Measurements from ENCODE around the gene TBCD.
"Not testable (repeated sequence)": the region's sequence is repeated elsewhere in the genome, so short reads cannot be mapped to it uniquely, and the experiment has no call there.

The TBCD gene

GRCh38 chr17:82729479-82730260, 22.2 kb upstream of the TBCD start:
- DNase-seq: no peak

- no peak for DNase-seq
These were observed 19.6 kb upstream of the TBCD start for GRCh38 chr17:82732118-82732743.

- DNase-seq: peak; percentile 79
These were observed 16.6 kb upstream of the TBCD start, which contains the start of gene FN3K for GRCh38 chr17:82734987-82735866. TSS of gene FN3K (plus strand) at chr17:82735615. CDS start at chr17:82735637, 22 bp downstream.

- no peak for DNase-seq
These were observed 15.2 kb upstream of the TBCD start for GRCh38 chr17:82736511-82737185.

GRCh38 chr17:82737967-82738877, 13.6 kb upstream of the TBCD start:
- no peak for DNase-seq

GRCh38 chr17:82740906-82741759, 10.7 kb upstream of the TBCD start:
- no peak for DNase-seq

GRCh38 chr17:82743344-82744219, 8.3 kb upstream of the TBCD start:
- no peak for DNase-seq

GRCh38 chr17:82744736-82745135, 7.1 kb upstream of the TBCD start:
- DNase-seq: not testable (repeated sequence)

- no peak for DNase-seq
These were observed 6.3 kb upstream of the TBCD start for GRCh38 chr17:82745524-82745923.

GRCh38 chr17:82748756-82749155, 3.1 kb upstream of the TBCD start:
- DNase-seq: no peak

- DNase-seq: no peak
These were observed 1.5 kb upstream of the TBCD start for GRCh38 chr17:82750241-82750908.

GRCh38 chr17:82751171-82751570, 694 bp upstream of the TBCD start:
- DNase-seq: no peak

- peak; percentile 63 for DNase-seq
These were observed 721 bp downstream of the TBCD start for GRCh38 chr17:82752371-82753200.

GRCh38 chr17:82753201-82753464, 1.3 kb downstream of the TBCD start:
- DNase-seq: no peak

GRCh38 chr17:82754297-82755208, 2.7 kb downstream of the TBCD start:
- no peak for DNase-seq

- no peak for DNase-seq
These were observed 4.3 kb downstream of the TBCD start for GRCh38 chr17:82756166-82756565.

- no peak for DNase-seq
These were observed 13.5 kb downstream of the TBCD start for GRCh38 chr17:82765371-82765770.
